Stimulated activated naive CD8-positive, alpha-beta T cell treated with anti-CD3 and anti-CD28 coated beads, Interleukin-15, Interleukin-2, amounts not matched to agents 100 ng/mL and 50 ng/mL, for 24 hours (primary cell): Measurements from ENCODE around the gene ZNF708.
A peak's percentile ranks its signal among the peaks of the same experiment; 100 is the strongest.
"Not testable (repeated sequence)": the region's sequence is repeated elsewhere in the genome, so short reads cannot be mapped to it uniquely, and the experiment has no call there.

Experiments
- H3K27ac Mint-ChIP-seq: one replicate; pipeline ENCODE4 v1.8.0; 2021; ENCODE audit warnings: mild to moderate bottlenecking, mixed read lengths
- H3K27me3 Mint-ChIP-seq: one replicate; pipeline ENCODE4 v1.8.0; 2021; ENCODE audit warnings: mixed read lengths
- H3K36me3 Mint-ChIP-seq: one replicate; pipeline ENCODE4 v1.8.0; 2021; ENCODE audit warnings: low read depth, mixed read lengths
- H3K4me1 Mint-ChIP-seq: one replicate; pipeline ENCODE4 v1.8.0; 2021; ENCODE audit warnings: low read depth, mixed read lengths
- H3K4me3 Mint-ChIP-seq: one replicate; pipeline ENCODE4 v1.8.0; 2021; ENCODE audit warnings: mild to moderate bottlenecking, mixed read lengths
- H3K9me3 Mint-ChIP-seq: one replicate; pipeline ENCODE4 v1.8.0; 2021; ENCODE audit warnings: mixed read lengths

ZNF708 gene

DNA sequence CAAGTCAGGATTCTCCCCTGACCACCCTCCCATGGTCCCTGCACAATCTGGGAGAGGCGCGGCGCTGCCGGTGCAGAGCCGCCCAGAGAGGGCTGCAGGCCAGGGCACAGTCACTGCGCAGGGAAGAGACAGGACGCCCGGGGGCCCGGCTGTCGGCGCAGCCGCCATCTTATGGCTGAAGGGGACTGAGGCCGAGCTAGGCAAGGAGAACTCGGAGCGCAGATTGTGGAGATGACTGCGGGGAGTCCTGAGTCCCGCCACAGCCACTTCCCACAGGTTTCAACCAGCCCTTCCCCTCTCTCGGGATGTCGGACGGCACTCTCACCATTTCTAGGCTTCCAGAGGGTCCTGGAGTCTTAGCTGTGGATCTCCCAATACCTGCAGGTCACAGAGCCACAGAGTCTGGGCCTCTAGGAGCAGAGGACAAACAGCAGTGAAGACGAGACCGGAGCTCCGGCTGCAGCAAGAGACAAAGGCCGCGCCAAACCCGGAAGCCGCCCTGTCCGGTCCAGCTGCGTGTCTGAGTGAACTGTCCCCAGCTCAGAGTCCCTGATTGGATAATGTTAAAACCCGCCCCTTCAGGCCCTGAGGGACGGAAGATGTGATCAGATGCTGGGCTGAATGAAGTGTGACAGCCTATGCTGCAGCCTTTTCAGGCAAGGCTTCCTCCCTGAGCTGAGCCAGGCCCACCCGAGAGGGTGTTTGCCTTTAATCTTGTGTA lies at the start of gene ZNF708:
TSS of gene ZNF708 (minus strand) at position 526 of the 721 bp plus-strand sequence. CDS start at position 328, 198 bp downstream.
- no peaks in the 10 kb centered on the region for H3K27me3 Mint-ChIP-seq
- peak within 1 kb of the TSS; percentile 99 for H3K27ac Mint-ChIP-seq
- H3K9me3 Mint-ChIP-seq, result peaks cover 16% of the 10 kb centered on the region
- H3K4me3 Mint-ChIP-seq, result peak within 1 kb of the TSS; percentile 96
- peaks cover 39% of the 10 kb centered on the region for H3K4me1 Mint-ChIP-seq
- H3K36me3 Mint-ChIP-seq, result peaks cover 40% of the 10 kb centered on the region

DNA sequence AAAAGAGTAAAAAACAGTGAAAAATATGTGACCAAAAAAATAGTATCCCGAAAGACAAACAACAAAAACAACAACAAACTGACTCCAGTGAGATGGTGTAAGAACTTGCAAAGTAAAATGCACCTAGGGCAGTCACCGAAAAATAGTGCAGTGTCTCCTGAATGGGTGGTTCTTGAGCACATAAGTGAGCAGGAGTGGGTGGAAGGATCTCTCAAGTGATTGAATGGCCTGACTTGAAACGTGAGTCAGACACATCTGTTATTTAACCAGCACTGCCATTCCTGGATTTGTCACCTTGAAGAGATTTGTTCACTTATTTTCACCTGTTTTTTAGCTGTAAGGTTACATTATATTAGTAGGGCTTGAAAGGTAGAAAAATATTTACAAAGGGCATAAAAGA lies 33.1 kb upstream of the ZNF708 start:
- H3K36me3 Mint-ChIP-seq, result peaks cover 63% of the 10 kb centered on the region
- no peaks in the 10 kb centered on the region for H3K27me3 Mint-ChIP-seq
- no peaks in the 10 kb centered on the region for H3K9me3 Mint-ChIP-seq
- H3K4me1 Mint-ChIP-seq, result peaks cover 8% of the 10 kb centered on the region
- no peak overlapping the region for H3K27ac Mint-ChIP-seq
- H3K4me3 Mint-ChIP-seq, result no peak overlapping the region

DNA sequence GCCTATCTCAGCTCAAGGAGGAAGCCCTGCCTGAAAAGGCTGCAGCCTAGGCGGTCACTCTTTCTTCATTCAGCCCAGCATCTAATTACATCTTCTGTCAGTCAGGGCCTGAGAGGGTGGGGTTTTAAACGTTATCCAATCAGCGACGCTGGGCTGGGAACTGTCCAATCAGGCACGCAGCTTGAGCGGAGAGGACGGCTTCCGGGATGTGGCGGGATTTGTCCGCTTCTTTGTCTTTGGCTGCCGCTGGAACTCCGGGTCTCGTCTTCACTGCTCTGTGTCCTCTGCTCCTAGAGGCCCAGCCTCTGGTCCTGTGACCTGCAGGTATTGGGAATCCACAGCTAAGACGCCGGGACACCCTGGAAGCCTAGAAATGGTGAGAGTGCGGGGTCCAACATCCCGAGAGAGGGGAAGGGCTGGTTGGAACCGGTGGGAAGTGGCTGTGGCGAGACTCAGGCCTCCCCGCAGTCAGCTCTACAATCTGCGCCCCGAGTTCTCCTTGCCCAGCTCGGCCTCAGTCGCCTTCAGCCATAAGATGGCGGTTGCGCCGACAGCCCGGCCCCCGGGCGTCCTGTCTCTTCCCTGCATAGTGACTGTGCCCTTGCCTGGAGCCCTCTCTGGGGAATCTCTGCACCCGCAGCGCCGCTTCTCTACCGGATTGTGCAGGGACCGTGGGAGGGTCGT lies 29.7 kb upstream of the ZNF708 start, which contains the start of gene ZNF738:
TSS of gene ZNF738 (plus strand) at position 233 of the 684 bp plus-strand sequence. CDS start at position 374, 141 bp downstream.
- no peaks in the 10 kb centered on the region for H3K27me3 Mint-ChIP-seq
- H3K27ac Mint-ChIP-seq, result peak within 1 kb of the TSS; percentile 95
- peaks cover 32% of the 10 kb centered on the region for H3K36me3 Mint-ChIP-seq
- peaks cover 8% of the 10 kb centered on the region for H3K4me1 Mint-ChIP-seq
- H3K4me3 Mint-ChIP-seq, result peak within 1 kb of the TSS; percentile 98
- no peaks in the 10 kb centered on the region for H3K9me3 Mint-ChIP-seq

DNA sequence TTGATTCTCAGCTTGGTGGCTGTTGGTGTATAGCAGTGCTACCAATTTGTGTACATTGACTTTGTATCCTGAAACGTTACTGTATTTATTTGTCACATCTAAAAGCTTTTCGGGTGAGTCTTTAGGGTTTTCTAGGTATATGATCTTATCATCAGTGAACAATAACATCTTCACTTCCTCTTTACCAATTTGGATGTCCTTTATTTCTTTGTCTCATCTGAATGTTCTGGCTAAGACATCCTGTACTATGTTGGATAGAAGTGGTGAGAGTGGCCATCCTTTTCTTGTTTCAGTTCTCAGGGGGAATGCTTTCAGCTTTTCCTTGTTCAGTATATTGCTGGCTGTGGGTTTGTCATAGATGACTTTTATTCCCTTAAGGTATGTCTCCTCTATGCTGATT lies 23.6 kb upstream of the ZNF708 start:
- no peaks in the 10 kb centered on the region for H3K27me3 Mint-ChIP-seq
- peaks cover 8% of the 10 kb centered on the region for H3K36me3 Mint-ChIP-seq
- no peak overlapping the region for H3K4me3 Mint-ChIP-seq
- peaks cover 19% of the 10 kb centered on the region for H3K9me3 Mint-ChIP-seq
- no peaks in the 10 kb centered on the region for H3K4me1 Mint-ChIP-seq
- H3K27ac Mint-ChIP-seq, result no peak overlapping the region

- H3K9me3 Mint-ChIP-seq, result peaks cover 25% of the 10 kb centered on the region
Observed at GRCh38 chr19:21344841-21345240, 15.6 kb upstream of the ZNF708 start.

DNA sequence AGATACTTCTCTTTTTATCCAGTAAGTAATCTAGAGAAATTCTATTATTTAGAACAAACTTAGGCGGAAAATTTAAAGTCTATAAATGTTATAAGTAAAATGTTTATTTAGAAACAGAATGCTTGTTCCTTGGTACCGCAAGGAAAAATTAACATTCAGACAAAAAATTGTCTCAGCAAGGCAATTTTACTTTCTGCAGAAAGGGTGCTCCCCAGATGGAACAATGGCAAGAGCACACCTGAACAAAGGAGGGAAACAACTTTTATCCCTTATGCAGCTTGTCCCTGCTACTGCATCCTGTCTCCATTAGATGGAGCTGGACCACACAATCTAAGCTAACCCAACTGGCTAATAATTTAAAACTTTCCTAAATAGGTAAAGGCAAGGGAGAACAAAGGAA lies 6.5 kb upstream of the ZNF708 start:
- Mint-ChIP-seq H3K27me3 (no peaks in the 10 kb centered on the region), H3K27ac (no peak overlapping the region), H3K36me3 (peaks cover 13% of the 10 kb centered on the region), H3K4me3 (no peak overlapping the region), H3K9me3 (peaks cover 45% of the 10 kb centered on the region), H3K4me1 (no peaks in the 10 kb centered on the region)

More at GRCh38 chr19:21344841-21345240, 15.6 kb upstream of the ZNF708 start:
- not testable (repeated sequence) for H3K4me3 Mint-ChIP-seq, H3K4me1 Mint-ChIP-seq, H3K27ac Mint-ChIP-seq, H3K36me3 Mint-ChIP-seq, H3K27me3 Mint-ChIP-seq

DNA sequence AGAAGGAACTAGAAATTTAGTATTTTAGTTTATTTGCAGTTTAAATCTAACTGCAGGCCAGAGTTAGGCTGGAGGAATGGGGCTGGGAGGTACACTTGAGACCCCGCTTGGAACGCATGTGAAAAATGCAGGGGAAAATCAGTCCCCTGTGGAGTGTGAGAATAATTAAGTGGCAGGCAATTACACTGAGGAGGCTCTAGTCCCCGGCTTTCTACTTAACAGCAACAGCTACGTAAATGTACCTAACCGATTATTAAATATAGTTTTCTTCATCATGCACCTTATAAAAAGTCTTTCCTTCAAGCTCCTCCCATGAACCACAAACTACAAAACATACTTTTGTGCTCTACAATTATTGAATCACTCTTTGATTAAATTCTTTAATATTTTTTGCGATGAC lies 804 bp downstream of the ZNF708 start:
- Mint-ChIP-seq H3K27me3 (no peaks in the 10 kb centered on the region), H3K36me3 (peaks cover 44% of the 10 kb centered on the region), H3K4me1 (peaks cover 41% of the 10 kb centered on the region), H3K27ac (peak overlapping the region; percentile 99), H3K4me3 (peak overlapping the region; percentile 96), H3K9me3 (peaks cover 16% of the 10 kb centered on the region)

DNA sequence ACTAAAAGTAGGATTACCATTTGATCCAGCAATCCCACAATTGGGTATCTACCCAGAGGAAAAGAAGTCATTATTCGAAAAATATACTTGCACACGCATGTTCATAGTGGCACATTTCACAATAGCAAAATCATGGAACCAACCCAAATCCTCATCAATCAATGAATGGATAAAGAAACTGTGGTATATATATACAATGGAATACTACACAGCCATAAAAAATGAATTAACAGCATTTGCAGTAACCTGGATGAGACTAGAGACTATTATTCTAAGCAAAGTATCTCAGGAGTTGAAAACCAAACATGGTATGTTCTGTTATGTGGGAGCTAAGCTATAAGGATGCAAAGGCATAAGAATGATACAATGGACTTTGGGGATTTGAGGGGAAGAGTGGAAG lies 3.0 kb downstream of the ZNF708 start:
- Mint-ChIP-seq H3K27ac (peak overlapping the region; percentile 34), H3K9me3 (peaks cover 9% of the 10 kb centered on the region), H3K36me3 (peaks cover 65% of the 10 kb centered on the region), H3K4me3 (peak overlapping the region; percentile 28), H3K27me3 (no peaks in the 10 kb centered on the region), H3K4me1 (peaks cover 62% of the 10 kb centered on the region)

- Mint-ChIP-seq H3K27ac (no peak overlapping the region), H3K27me3 (no peaks in the 10 kb centered on the region), H3K9me3 (peaks cover 9% of the 10 kb centered on the region), H3K36me3 (peaks cover 82% of the 10 kb centered on the region), H3K4me1 (peaks cover 67% of the 10 kb centered on the region), H3K4me3 (no peak overlapping the region)
Observed at GRCh38 chr19:21323000-21323399, 6.2 kb downstream of the ZNF708 start.

DNA sequence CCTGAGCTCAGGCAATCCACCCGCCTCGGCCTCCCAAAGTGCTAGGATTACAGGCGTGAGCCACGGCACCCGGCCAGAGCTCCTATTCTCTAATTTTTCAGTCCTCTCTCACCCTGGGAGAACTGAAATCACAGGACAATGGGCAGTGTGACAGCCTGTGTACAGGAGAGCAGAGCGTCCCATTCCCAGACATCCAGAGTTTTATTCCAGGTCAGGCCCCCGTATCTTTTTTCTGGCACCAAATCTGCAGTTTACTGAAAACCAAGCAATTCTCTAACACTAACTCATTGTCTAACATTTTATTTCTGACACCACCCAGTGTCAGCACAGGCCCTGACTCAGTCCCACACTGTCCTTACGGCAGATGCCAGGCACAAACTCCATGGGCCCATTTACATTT lies 6.7 kb downstream of the ZNF708 start:
- peaks cover 67% of the 10 kb centered on the region for H3K4me1 Mint-ChIP-seq

GRCh38 chr19:21321996-21322395 lies 7.2 kb downstream of the ZNF708 start:
- H3K27me3 Mint-ChIP-seq, result no peaks in the 10 kb centered on the region
- no peak overlapping the region for H3K4me3 Mint-ChIP-seq
- H3K27ac Mint-ChIP-seq, result peak overlapping the region; percentile 22
- H3K4me1 Mint-ChIP-seq, result peaks cover 70% of the 10 kb centered on the region
- H3K9me3 Mint-ChIP-seq, result peaks cover 9% of the 10 kb centered on the region
- peaks cover 82% of the 10 kb centered on the region for H3K36me3 Mint-ChIP-seq

More for the DNA sequence above, 6.7 kb downstream of the ZNF708 start:
- no peak overlapping the region for H3K4me3 Mint-ChIP-seq
- H3K27ac Mint-ChIP-seq, result no peak overlapping the region
- peaks cover 82% of the 10 kb centered on the region for H3K36me3 Mint-ChIP-seq
- H3K27me3 Mint-ChIP-seq, result no peaks in the 10 kb centered on the region
- H3K9me3 Mint-ChIP-seq, result peaks cover 9% of the 10 kb centered on the region

GRCh38 chr19:21321134-21321533 lies 8.1 kb downstream of the ZNF708 start:
- H3K27ac Mint-ChIP-seq, result no peak overlapping the region
- H3K36me3 Mint-ChIP-seq, result peaks cover 76% of the 10 kb centered on the region
- H3K4me3 Mint-ChIP-seq, result no peak overlapping the region
- peaks cover 68% of the 10 kb centered on the region for H3K4me1 Mint-ChIP-seq
- H3K9me3 Mint-ChIP-seq, result peaks cover 5% of the 10 kb centered on the region
- H3K27me3 Mint-ChIP-seq, result no peaks in the 10 kb centered on the region

GRCh38 chr19:21317821-21318220 lies 11.4 kb downstream of the ZNF708 start:
- Mint-ChIP-seq H3K36me3 (peaks cover 64% of the 10 kb centered on the region), H3K9me3 (no peaks in the 10 kb centered on the region), H3K27me3 (no peaks in the 10 kb centered on the region), H3K4me1 (peaks cover 55% of the 10 kb centered on the region), H3K27ac (no peak overlapping the region), H3K4me3 (no peak overlapping the region)

DNA sequence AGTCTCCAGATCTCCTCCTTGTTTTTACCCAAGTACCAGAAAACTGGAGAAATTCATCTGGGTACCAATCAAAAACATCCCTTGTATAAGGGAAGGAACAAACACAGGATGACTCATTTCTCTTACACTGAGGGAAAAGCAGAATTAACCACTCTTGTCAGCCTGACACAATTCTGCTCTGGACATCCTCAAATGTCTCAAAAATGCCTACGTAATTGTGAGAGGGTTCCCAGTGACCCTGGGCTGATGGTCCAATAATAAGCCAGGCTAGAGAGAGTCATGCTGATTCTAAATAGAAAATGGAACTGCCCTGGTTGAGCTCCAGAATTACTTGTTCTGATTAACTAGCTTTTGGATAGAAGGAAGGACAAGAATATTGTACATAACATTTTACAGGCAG lies 14.5 kb downstream of the ZNF708 start:
- no peak overlapping the region for H3K27ac Mint-ChIP-seq
- H3K9me3 Mint-ChIP-seq, result no peaks in the 10 kb centered on the region
- no peaks in the 10 kb centered on the region for H3K27me3 Mint-ChIP-seq
- peaks cover 39% of the 10 kb centered on the region for H3K4me1 Mint-ChIP-seq
- peaks cover 57% of the 10 kb centered on the region for H3K36me3 Mint-ChIP-seq
- no peak overlapping the region for H3K4me3 Mint-ChIP-seq

DNA sequence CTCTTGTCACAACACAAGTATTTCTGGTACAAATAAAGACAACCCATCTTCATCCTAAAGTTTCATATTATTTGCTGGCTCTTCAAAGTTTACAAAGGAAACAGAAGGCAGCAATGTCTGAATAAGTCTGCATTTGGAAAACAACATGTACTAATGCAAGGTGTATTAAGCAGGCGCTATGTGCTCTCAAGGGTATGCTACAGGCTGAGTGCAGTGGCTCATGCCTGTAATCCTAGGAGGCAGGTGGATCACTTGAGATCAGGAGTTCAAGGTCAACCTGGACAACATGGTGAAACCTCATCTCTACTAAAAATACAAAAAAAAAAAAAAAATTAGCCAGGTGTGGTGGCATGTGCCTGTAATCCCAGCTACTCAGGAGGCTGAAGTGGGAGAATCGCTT lies 16.4 kb downstream of the ZNF708 start:
- H3K27me3 Mint-ChIP-seq, H3K9me3 Mint-ChIP-seq, H3K4me3 Mint-ChIP-seq, H3K27ac Mint-ChIP-seq: not testable (repeated sequence)
- H3K4me1 Mint-ChIP-seq, result peaks cover 44% of the 10 kb centered on the region
- H3K36me3 Mint-ChIP-seq, result peaks cover 60% of the 10 kb centered on the region
